Endothelial cell of umbilical vein (primary cell): Measurements from ENCODE around the gene RBMS3. TPM values are rescaled to one million over a fixed set of nuclear protein-coding genes. Genes with fewer than 3 reads are reported as not detected.

Source experiments
- BruUV-seq: library from RNA; stranded (reverse); fragments of 400-500 nt; replicated peaks from 2 replicates; lab custom pipeline; 2021; lab: Mats Ljungman, UMichigan
- CTCF ChIA-PET: fragments of 300-600, 350-600 bp; sonication (Branson Sonifier 250); formaldehyde crosslinking; loops from one replicate; lab custom pipeline; 2021; ENCODE audit warnings: antibody characterized with exemption, inconsistent platforms; lab: Charles Lee
- POLR2A ChIA-PET: fragments of 300-600, 350-600 bp; sonication (Branson Sonifier 250); formaldehyde crosslinking; loops from one replicate; lab custom pipeline; 2021; ENCODE audit warnings: antibody characterized with exemption, inconsistent platforms; lab: Charles Lee
- DNase-seq: peaks from one replicate; pipeline ENCODE4 v3.0.0-alpha.2; 2011; ENCODE audit warnings: low read depth, low spot score
- FAIRE-seq: peaks from 2 replicates; lab custom pipeline; 2011; peaks lifted over from hg19 to GRCh38; lab: Jason Lieb, UNC
- H2AFZ ChIP-seq: 2 replicates; pipeline ENCODE4 v1.6.0; 2012; ENCODE audit warnings: low read depth, low read length, control low read depth, inconsistent platforms
- H3K27ac ChIP-seq: 2 replicates; pipeline ENCODE4 v1.5.1; 2011; ENCODE audit warnings: low read depth, mild to moderate bottlenecking, control low read depth, low read length, moderate library complexity; ENCODE audit not compliant: insufficient read depth
- H3K27me3 ChIP-seq, 2 experiments: 2 replicates each; pipeline versions ENCODE4 v1.6.0 to v1.6.1; 2011; ENCODE audit warnings: low read length in 2 of 2, mixed read lengths in 1 of 2; ENCODE audit not compliant: control insufficient read depth in 2 of 2, insufficient read depth in 2 of 2
- H3K36me3 ChIP-seq, 2 experiments: 2 replicates in 1 of 2; 3 replicates in 1 of 2; pipeline ENCODE4 v1.5.1; 2011; ENCODE audit warnings: low read length in 2 of 2, mild to moderate bottlenecking in 1 of 2, moderate library complexity in 1 of 2; ENCODE audit not compliant: control insufficient read depth in 2 of 2, insufficient read depth in 2 of 2; ENCODE audit errors: extremely low read depth in 1 of 2
- H3K4me1 ChIP-seq: 3 replicates; pipeline ENCODE4 v1.5.1; 2011; ENCODE audit warnings: mild to moderate bottlenecking, low read length; ENCODE audit not compliant: control insufficient read depth, insufficient read depth; ENCODE audit errors: extremely low read depth
- H3K4me2 ChIP-seq: 2 replicates; pipeline ENCODE4 v1.6.1; 2011; ENCODE audit warnings: low read length, control low read depth, mixed read lengths; ENCODE audit not compliant: insufficient read depth
- H3K4me3 ChIP-seq, 3 experiments: fragments of 200-600 bp in 1 of 3; sonication (generic), shearing (Covaris generic) in 1 of 3; replicated peaks in 1 of 3; 2 replicates each; pipeline ENCODE4 v1.5.1; 2011 to 2016; ENCODE audit warnings: control low read depth in 3 of 3, low read length in 3 of 3, mild to moderate bottlenecking in 2 of 3, inconsistent platforms in 1 of 3, low read depth in 1 of 3, moderate library complexity in 1 of 3; ENCODE audit not compliant: insufficient read depth in 1 of 3
- H3K79me2 ChIP-seq: 2 replicates; pipeline ENCODE4 v1.6.0; 2012; ENCODE audit warnings: low read length, inconsistent platforms; ENCODE audit not compliant: control insufficient read depth, insufficient read depth
- H3K9ac ChIP-seq: replicated peaks from 2 replicates; pipeline ENCODE3; 2011; ENCODE audit warnings: low read length, control low read depth; ENCODE audit not compliant: insufficient read depth; ENCODE audit errors: extremely low read depth
- H3K9me1 ChIP-seq: replicated peaks from 3 replicates; pipeline ENCODE4 v1.6.0; 2011; ENCODE audit warnings: mild to moderate bottlenecking, low read length; ENCODE audit not compliant: control insufficient read depth, insufficient read depth; ENCODE audit errors: extremely low read depth
- H3K9me3 ChIP-seq: replicated peaks from 2 replicates; pipeline ENCODE4 v1.5.1; 2012; ENCODE audit warnings: low read length, inconsistent platforms; ENCODE audit not compliant: control insufficient read depth, insufficient read depth
- H4K20me1 ChIP-seq: replicated peaks from 2 replicates; pipeline ENCODE3; 2011; ENCODE audit warnings: mild to moderate bottlenecking, low read length; ENCODE audit not compliant: control insufficient read depth, insufficient read depth; ENCODE audit errors: extremely low read depth
- CTCF ChIP-seq, 2 donors: IDR thresholded peaks; 1 replicate in 1 of 2; 2 replicates in 1 of 2; pipeline ENCODE4 v1.5.1; 2011; ENCODE audit warnings: low read length in 2 of 2, mild to moderate bottlenecking in 2 of 2, moderate library complexity in 2 of 2, control low read depth in 1 of 2, inconsistent platforms in 1 of 2, low read depth in 1 of 2; ENCODE audit not compliant: insufficient read depth in 1 of 2; ENCODE audit errors: extremely low read depth in 1 of 2
- EZH2 ChIP-seq: IDR thresholded peaks from 2 replicates; pipeline ENCODE4 v1.6.1; 2012; ENCODE audit warnings: borderline replicate concordance, low read depth, mild to moderate bottlenecking, moderate library complexity, low read length, inconsistent platforms; ENCODE audit not compliant: severe bottlenecking
- FOS ChIP-seq: IDR thresholded peaks from 2 replicates; pipeline ENCODE4 v1.6.1; 2011; ENCODE audit warnings: mild to moderate bottlenecking, low read length, moderate library complexity, borderline replicate concordance; ENCODE audit not compliant: insufficient read depth
- GATA2 ChIP-seq: IDR thresholded peaks from 2 replicates; pipeline ENCODE4 v1.7.0; 2011; ENCODE audit warnings: low read depth, mild to moderate bottlenecking, moderate library complexity, mixed read lengths, low read length; ENCODE audit not compliant: insufficient read length, insufficient read depth
- JUN ChIP-seq: IDR thresholded peaks from 2 replicates; pipeline ENCODE4 v1.6.1; 2011; ENCODE audit warnings: borderline replicate concordance, low read depth; ENCODE audit not compliant: insufficient read length, insufficient read depth
- MAX ChIP-seq: IDR thresholded peaks from 2 replicates; pipeline ENCODE4 v1.6.1; 2011; ENCODE audit not compliant: insufficient read depth, insufficient read length
- MYC ChIP-seq: IDR thresholded peaks from one replicate; pipeline ENCODE4 v1.6.1; 2011; ENCODE audit warnings: mild to moderate bottlenecking, low read depth, low read length
- POLR2A ChIP-seq: IDR thresholded peaks from 2 replicates; pipeline ENCODE4 v1.6.1; 2012; ENCODE audit warnings: low read depth, mild to moderate bottlenecking, control low read depth, low read length
- POLR2AphosphoS5 ChIP-seq: IDR thresholded peaks from 2 replicates; pipeline ENCODE4 v1.6.1; 2012; ENCODE audit warnings: low read depth, mild to moderate bottlenecking, control low read depth, low read length, moderate library complexity; ENCODE audit not compliant: insufficient read depth
- dilution Hi-C: fragments of 300-500 bp; cut with MboI; formaldehyde crosslinking; loops from one replicate; pipeline ENCODE4 v1.15.0; 2019; ENCODE audit warnings: low sequenced_read_pairs; ENCODE audit not compliant: extremely low pct_ligation_motif_present
- intact Hi-C: fragments of 100-400 bp; cut with micrococcal nuclease; formaldehyde crosslinking; loops from one replicate; pipeline ENCODE4 v1.10.0; 2022
- polyA plus RNA-seq, 4 experiments: library from polyadenylated mRNA; depleted of rRNA in 3 of 4; stranded (reverse) in 3 of 4; unstranded in 1 of 4; fragments of >200 nt; gene quantifications; 2 replicates each; pipeline versions ENCODE4 v1.2.1 to v1.2.3, GENCODE V29; 2011 to 2012; ENCODE audit warnings: missing spikeins in 1 of 4
- total RNA-seq: library from RNA; stranded (reverse); gene quantifications from 2 replicates; pipeline ENCODE4 v1.2.3, GENCODE V29; 2021

Gene RBMS3
- total and polyA plus RNA-seq, 2 donors (not counting 3 experiments of a cell fraction or from before 2014, with no cell fraction given), result 13.6 to 42.3 TPM

- dilution Hi-C loops, result no loop called here
- DNase-seq (peak; percentile 82), FAIRE-seq (peak; percentile 61)
- Histone ChIP-seq H3K27me3 (no peaks in the 10 kb centered on the region), H3K79me2 (no peaks in the 10 kb centered on the region), H3K36me3 (no peaks in the 10 kb centered on the region), H3K9ac (peak overlapping the region; percentile 63), H3K9me1 (no peaks in the 10 kb centered on the region), H3K9me3 (no peaks in the 10 kb centered on the region), H3K4me2 (peak overlapping the region; percentile 83), H3K4me3 (peak overlapping the region; percentile 1 to 51 (median 14)), H3K27ac (peak overlapping the region; percentile 66), H4K20me1 (no peaks in the 10 kb centered on the region), H3K4me1 (peaks cover 40% of the 10 kb centered on the region), H2AFZ (peak overlapping the region; percentile 11)
- ChIA-PET POLR2A (no interaction called here), CTCF (interaction anchor here (1.4 kb wide), 1 partner anchor 17 kb away, joined by 3 read pairs; no protein-coding TSS in a partner anchor)
- intact Hi-C loops, result loop anchor here (1.0 kb wide), 3 partner anchors 12 to 231 kb away; no protein-coding TSS in a partner anchor
- BruUV-seq, result no TSS peak
- no peak for TF ChIP-seq EZH2
- TF ChIP-seq GATA2, result peak; percentile 86
- no peak for TF ChIP-seq MYC
- no peak for TF ChIP-seq CTCF (IDR thresholded peaks at IDR 0.05; ENCODE audit: extremely low read depth in 1 of 2, insufficient read depth in 1 of 2, low read depth in 1 of 2, low read length in 2 of 2)
- peak; percentile 59 for TF ChIP-seq FOS
- TF ChIP-seq JUN, result peak; percentile 34
- peak; percentile 65 for TF ChIP-seq POLR2A
- TF ChIP-seq MAX, result no peak
- peak; percentile 66 for TF ChIP-seq POLR2AphosphoS5
Measured at GRCh38 chr3:29513236-29513635, 232.4 kb downstream of the RBMS3 start.
